Hindlimb muscle (tissue), 1 donor: ENCODE data around the gene GPR33. TPM values are rescaled to one million over a fixed set of nuclear protein-coding genes. Genes with fewer than 3 reads are reported as not detected.
A peak's percentile ranks its signal among the peaks of the same experiment; 100 is the strongest.
"Not testable (repeated sequence)": the region's sequence is repeated elsewhere in the genome, so short reads cannot be mapped to it uniquely, and the experiment has no call there.

Experiments
- DNase-seq: peaks from one replicate; pipeline ENCODE4 v3.0.0-alpha.2; 2013
- polyA plus RNA-seq: library from polyadenylated mRNA; unstranded; fragments of 120-200 nt; gene quantifications from one replicate; pipeline ENCODE4 v1.2.1, GENCODE V29; 2013; ENCODE audit not compliant: insufficient read length

GPR33 gene
- polyA plus RNA-seq, 1 donor, result not detected

DNA sequence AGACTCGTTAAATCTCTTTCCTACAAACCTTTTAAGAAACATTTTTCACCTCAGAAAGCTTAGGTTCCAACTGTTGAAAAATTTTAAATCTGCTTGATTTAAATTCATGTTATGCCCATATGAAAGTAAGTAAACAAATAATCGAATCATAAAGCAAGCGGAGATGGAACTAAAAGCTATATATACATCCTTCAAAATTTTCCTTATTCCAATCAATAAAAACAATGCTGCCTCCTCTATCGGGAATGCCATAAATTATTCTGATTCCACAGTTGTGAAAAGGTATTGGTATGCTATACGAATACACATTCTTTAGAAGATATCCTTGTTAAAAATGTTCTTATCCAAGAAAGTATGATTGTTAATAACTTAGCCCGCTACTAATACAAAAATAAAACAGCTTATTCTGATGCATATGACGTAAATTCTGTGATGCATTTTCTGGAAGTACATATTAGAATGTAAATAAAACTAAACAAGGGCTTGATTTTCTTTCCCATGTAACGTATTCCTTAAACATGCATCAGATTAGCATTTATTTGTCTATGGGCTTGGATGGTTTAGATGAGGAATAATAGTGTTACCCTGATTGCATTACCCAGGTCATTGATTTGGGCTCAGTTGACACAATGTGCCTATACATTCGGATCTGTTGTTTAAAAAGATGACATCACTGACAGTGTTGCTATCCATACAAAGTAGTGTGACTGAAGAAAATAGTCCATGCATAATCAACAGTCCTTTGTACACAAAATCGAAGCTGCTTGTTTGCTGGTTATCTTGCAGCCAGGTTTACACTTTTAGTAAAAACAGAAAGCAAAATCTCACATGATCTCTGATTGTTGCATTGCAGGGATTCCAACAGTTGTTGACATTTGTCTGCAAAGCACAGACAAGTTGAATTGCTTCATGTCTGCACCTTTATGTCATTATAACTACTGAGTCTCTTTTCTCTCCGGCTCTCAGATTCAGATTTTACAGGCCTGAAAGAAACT lies 29.9 kb downstream of the GPR33 start:
- DNase-seq, result no peak

DNA sequence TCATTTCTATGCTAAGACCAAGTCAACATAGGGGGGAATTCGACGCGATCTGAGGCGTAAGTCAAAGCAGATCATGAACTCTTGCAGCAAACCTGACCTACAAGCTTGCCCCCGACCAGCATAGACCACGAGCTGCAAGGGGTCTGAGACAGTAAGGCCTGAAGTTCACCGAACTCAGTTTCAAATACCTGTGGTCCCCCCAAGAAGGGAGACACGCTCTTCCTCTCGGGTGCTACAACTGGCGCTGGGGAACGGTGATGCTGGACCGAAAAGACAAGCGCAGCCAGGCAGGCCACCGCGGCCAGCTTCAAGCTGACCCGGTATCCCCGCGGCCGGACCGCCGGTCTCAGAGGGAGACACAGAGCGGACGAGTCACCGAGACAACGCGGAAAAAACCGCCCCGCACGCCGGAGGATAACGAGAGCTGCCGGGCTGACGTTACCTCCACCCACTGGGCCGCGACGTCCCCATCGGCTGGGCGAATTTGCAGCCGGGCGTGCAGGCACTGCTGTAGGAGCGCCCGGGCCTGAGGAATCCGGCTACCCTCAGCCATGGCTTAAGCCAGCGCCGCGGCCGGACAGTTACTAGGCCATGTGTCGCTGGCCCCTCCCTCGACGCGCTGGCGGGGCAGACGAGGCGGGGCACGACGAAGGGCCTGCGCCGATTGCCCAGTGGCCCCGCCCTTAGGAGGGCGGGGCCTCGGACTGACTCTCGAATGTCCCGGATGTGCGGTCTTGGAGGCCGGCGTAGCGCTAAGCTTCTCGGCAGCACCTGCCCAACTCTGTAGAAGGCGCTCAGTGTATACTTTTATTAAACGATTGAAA lies 30.8 kb downstream of the GPR33 start, which contains the start of gene DTD2:
Gene DTD2 (minus strand): TSS at position 666 of the 824 bp plus-strand sequence. CDS start 113 bp downstream, at position 553.
- DNase-seq, result peak; percentile 98

DNA sequence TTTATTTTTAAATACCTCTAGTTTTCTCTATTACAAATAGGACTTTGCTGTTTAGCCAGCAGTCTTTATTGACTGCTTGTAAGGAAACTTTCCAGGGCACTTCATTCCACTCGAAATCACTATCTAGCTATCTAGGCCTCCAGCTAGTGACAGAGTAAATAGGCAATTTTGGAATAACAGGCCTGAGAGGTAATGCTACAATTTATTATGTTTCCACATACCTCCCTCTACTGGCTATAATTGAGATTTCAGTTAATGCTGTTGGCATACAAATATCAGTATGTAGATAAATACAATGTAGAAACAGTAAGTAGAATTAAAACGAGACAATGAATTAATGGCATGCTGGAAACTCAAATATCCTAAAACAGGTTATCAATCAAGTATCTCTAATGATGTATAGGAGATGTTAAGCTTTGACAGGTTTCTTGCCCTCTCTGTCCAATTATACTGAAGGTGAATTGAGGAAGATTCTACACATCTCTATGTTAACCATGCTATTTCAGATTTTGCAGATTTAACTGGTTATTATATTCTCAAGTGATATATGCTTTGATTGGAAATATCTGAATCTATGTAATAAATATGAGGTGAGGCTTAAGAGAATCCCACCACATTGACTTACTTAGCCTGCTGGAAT lies 37.7 kb downstream of the GPR33 start:
- DNase-seq, result peak; percentile 41

DNA sequence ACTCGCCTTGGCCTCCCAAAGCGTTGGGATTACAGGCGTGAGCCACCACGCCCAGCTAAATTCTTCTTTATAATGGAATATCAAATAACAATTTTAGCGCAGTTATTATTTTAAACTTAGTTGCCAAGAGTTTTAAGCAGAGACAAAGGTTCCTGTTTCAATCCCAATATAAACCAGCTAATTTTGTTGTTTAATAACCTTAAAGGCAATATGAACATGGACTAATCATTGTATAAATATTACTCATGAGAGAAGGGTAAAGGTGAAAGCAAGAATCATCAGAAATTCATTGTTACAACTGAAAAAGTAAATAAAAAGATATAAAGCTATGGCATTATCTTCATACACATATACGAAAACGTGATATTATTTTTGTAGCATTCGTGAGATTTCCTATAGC lies 38.7 kb downstream of the GPR33 start:
- no peak for DNase-seq

DNA sequence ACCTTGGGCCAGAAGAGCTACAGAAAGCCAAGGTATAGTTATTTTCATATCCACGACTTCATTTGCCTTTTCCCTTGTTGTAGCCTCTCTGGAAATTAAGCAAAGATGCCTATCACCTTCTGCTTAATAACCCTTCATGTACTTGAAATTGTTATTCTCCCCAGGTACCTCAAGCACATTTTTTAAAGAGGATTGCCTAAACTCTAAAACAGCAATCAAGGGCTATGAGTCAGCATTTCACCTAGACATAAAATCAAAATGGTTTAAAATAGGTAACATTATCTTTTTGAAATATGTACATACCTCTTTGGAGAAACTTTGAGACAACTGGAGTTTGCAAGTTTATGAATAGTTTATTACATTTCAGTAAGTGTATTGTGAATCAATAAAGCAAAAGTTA lies 42.1 kb downstream of the GPR33 start:
- DNase-seq, result no peak

DNA sequence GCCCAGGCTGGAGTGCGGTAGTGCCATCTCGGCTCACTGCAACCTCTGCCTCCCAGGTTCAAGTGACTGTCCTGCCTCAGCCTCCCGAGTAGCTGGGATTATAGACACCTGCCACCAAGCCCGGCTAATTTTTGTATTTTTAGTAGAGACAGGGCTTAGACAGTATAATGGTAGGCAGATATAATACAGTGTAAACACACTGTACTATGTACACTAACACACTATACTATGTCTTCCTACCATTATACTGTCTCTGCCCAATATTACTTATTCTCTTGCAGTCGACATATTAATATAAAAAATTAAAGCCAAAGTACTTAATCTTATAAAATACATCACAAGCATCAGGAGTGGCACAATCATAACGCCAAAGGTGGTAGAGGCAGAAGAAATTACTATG lies 45.6 kb downstream of the GPR33 start:
- no peak for DNase-seq

DNA sequence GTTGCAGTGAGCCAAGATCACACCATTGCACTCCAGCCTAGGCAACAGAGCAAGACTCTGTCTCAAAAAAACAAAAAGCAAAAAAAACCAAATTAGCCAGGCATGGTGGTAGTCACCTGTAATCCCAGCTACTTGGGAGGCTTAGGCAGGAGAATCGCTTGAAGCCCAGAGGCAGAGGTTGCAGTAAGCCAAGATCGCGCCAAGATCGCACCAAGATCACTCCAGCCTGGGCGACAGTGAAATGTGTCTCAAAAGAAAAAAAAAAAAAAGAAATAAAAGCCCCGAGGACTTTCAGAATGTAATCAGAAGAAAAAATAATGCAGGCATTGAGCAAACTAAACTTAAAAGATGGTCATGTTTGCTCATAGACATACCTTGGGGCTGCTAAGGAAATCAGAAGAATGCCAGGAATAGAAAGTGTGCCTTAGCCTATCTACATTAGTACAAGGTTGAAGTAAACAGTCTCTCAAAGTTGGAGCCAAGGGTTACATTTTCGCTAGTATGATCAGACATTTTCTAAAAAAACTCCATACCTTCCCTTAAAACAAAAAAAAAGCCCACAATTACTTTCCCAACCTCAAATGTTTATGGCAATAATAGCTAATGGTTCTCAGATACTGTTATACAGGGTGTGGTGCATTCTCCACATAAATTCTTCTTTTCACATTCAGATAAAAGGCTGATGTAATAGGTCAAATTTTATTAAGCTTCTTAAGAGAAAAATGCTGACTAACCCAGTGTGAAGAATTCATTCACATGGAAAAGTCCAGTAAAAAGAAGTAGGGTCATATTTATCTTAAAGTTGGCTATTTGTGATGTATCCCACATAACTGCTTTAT lies 46.3 kb downstream of the GPR33 start:
- DNase-seq, result no peak

DNA sequence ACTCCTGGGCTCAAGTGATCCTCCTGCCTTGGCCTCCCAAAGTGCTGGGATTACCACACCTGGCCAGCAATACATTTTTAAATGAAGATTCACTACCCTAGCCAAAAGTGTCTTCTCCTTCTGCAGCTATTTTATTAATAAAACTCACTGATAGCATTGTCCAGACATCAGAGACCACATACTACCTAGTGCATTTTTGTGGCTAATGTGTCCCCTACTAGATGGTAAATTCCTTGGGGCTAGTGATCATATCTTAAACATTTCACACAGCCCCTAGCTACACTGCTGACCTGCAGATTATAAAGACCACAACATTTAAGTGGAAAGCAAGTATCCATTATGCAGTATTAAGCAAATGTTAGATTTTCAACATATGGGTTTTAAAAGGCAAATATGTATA lies 47.6 kb downstream of the GPR33 start:
- DNase-seq, result no peak

DNA sequence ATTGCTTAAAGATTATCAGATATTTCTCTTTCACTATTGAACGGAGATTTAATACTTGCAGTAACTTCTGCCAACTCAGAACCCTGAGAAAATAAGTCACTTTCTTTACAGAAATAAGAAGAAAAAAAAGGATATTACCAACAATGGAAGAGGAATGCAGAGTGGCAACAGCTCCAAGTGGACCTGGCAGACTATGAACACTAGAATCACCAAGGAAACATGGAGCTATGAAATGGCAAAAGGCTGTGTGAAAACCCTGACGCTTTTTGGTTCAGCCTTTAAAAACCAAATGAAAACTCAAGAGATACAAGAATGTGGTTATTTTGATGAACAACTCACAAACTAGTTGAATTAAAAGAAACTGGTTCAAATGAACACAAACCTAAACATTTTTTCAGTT lies 48.3 kb downstream of the GPR33 start:
- no peak for DNase-seq

DNA sequence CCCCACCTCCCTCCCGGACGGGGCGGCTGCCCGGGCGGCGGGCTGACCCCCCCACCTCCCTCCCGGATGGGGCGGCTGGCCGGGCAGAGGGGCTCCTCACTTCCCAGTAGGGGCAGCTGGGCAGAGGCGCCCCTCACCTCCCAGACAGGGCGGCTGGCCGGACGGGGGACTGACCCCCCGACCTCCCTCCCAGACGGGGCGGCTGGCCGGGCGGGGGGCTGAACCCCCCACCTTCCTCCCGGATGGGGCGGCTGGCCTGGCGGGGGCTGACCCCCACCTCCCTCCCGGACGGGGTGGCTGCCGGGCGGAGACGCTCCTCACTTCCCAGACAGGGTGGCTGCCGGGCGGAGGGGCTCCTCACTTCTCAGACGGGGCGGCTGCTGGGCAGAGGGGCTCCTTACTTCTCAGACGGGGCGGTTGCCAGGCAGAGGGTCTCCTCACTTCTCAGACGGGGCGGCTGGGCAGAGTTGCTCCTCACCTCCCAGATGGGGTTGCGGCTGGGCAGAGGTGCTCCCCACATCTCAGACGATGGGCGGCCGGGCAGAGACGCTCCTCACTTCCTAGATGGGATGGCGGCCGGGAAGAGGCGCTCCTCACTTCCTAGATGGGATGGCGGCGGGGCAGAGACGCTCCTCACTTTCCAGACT lies 50.7 kb downstream of the GPR33 start:
- DNase-seq, result not testable (repeated sequence)

DNA sequence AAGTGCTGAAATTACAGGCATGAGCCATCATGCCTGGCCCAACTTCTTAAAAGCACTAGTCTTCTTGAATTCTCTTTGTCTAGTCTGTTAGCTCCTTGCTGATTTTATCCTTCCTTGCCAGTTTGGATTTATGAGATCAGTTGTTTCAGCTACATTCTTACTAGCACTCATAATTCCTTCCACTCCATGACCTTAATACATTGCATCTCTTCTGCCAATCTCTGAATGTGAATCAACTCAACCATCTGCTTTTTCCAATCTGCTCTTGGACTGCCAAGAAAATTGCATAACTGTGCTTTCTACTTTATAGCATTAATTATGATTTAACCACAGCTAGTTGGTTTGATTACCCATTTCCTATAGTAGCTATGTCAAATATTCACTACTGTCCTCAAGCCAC lies 52.6 kb downstream of the GPR33 start:
- DNase-seq, result peak; percentile 41

Other genes with a start within 250 kb of the GPR33 start
- 16.0 TPM for gene HEATR5A, start 67.5 kb downstream of the GPR33 start, polyA plus RNA-seq
- 12.9 TPM for gene DTD2, start 30.5 kb downstream of the GPR33 start, polyA plus RNA-seq
- 8.8 TPM for gene NUBPL, start 73.4 kb upstream of the GPR33 start, polyA plus RNA-seq